GM12878 (cell line): ENCODE results near the gene RSRC1.

Experiments
- BHLHE40 ChIP-seq, 2 experiments: fragments of 450-650 bp in 1 of 2; IDR thresholded peaks; 2 replicates each; pipeline ENCODE4 v1.6.1; 2011 to 2017; ENCODE audit warnings: low read depth in 2 of 2, borderline replicate concordance in 1 of 2, improper control_type of control experiment in 1 of 2, low read length in 1 of 2, mild to moderate bottlenecking in 1 of 2
- CTCF ChIP-seq, 3 experiments: IDR thresholded peaks in 2 of 3; conservative IDR thresholded peaks in 1 of 3; 2 replicates each; pipeline ENCODE4 v1.5.1; 2011; ENCODE audit warnings: low read depth in 3 of 3, low read length in 3 of 3, mild to moderate bottlenecking in 3 of 3, control low read depth in 2 of 3, moderate library complexity in 2 of 3, inconsistent platforms in 1 of 3, mixed read lengths in 1 of 3; ENCODE audit not compliant: control insufficient read depth in 2 of 3, insufficient read depth in 1 of 3; ENCODE audit errors: extremely low read depth in 1 of 3
- ETV6 ChIP-seq, 2 experiments: fragments of 450-650 bp in 1 of 2; IDR thresholded peaks in 1 of 2; conservative IDR thresholded peaks in 1 of 2; 2 replicates each; pipeline ENCODE4 v1.6.1; 2014; ENCODE audit warnings: antibody characterized with exemption in 1 of 2, borderline replicate concordance in 1 of 2, low read depth in 1 of 2, mild to moderate bottlenecking in 1 of 2, moderate library complexity in 1 of 2
- EZH2 ChIP-seq: IDR thresholded peaks from 2 replicates; pipeline ENCODE4 v1.6.1; 2012; ENCODE audit warnings: low read depth, mild to moderate bottlenecking, control low read depth, inconsistent platforms, low read length, borderline replicate concordance; ENCODE audit not compliant: control insufficient read depth
- HCFC1 ChIP-seq: fragments of 150-350 bp; IDR thresholded peaks from 2 replicates; pipeline ENCODE4 v1.6.1; 2014; ENCODE audit warnings: low read length
- HDAC6 ChIP-seq: fragments of 200-600 bp; sonication (generic); IDR thresholded peaks from one replicate; pipeline ENCODE4 v1.8.0; 2017; ENCODE audit warnings: antibody characterized with exemption; ENCODE audit not compliant: unreplicated experiment
- NR2F1 ChIP-seq: fragments of 450-650 bp; conservative IDR thresholded peaks from 2 replicates; pipeline ENCODE4 v1.6.1; 2017; ENCODE audit warnings: mild to moderate bottlenecking
- PBX3 ChIP-seq: IDR thresholded peaks from 2 replicates; pipeline ENCODE4 v1.6.1; 2011; ENCODE audit warnings: mild to moderate bottlenecking, low read depth, low read length, moderate library complexity; ENCODE audit not compliant: insufficient replicate concordance
- SMC3 ChIP-seq: IDR thresholded peaks from 2 replicates; pipeline ENCODE4 v1.6.1; 2011; ENCODE audit warnings: low read length, improper control_type of control experiment, borderline replicate concordance
- SRF ChIP-seq, 2 experiments: IDR thresholded peaks; 2 replicates each; pipeline ENCODE4 v1.6.1; 2011; ENCODE audit warnings: low read depth in 2 of 2, low read length in 2 of 2, mild to moderate bottlenecking in 1 of 2, moderate library complexity in 1 of 2

GRCh38 chr3:158273656-158274055 is 163.8 kb downstream of the RSRC1 start:
- TF ChIP-seq SMC3 (no peak), EZH2 (no peak), CTCF (IDR thresholded peaks at IDR 0.05 in 2 of 3, conservative IDR thresholded peaks at IDR 0.05 in 1 of 3; ENCODE audit: control insufficient read depth in 2 of 3, extremely low read depth in 1 of 3, insufficient read depth in 1 of 3, low read depth in 3 of 3, low read length in 3 of 3) (no peak), SRF (IDR thresholded peaks at IDR 0.05; ENCODE audit: low read depth in 2 of 2, low read length in 2 of 2) (no peak), PBX3 (no peak), HCFC1 (no peak), ETV6 (conservative IDR thresholded peaks at IDR 0.05 in 1 of 2, IDR thresholded peaks at IDR 0.05 in 1 of 2; ENCODE audit: borderline replicate concordance in 1 of 2, low read depth in 1 of 2) (no peak), BHLHE40 (IDR thresholded peaks at IDR 0.05; ENCODE audit: borderline replicate concordance in 1 of 2, low read depth in 2 of 2, low read length in 1 of 2) (no peak), HDAC6 (no peak), NR2F1 (no peak)
